Measurements from ENCODE around the gene SPARCL1. TPM values are rescaled to one million over a fixed set of nuclear protein-coding genes. Genes with fewer than 3 reads are reported as not detected.

Gene SPARCL1
- total and polyA plus RNA-seq, 2 experiments from 2014 or later = 1.5 to 2.4 TPM

GRCh38 chr4:87458913-87459312, 70.3 kb downstream of the SPARCL1 start (continued):
- no peak for TF ChIP-seq ZNF462 (CRISPR knock-in tag; IDR thresholded peaks at IDR 0.05)
- TF ChIP-seq, protein P1, sequence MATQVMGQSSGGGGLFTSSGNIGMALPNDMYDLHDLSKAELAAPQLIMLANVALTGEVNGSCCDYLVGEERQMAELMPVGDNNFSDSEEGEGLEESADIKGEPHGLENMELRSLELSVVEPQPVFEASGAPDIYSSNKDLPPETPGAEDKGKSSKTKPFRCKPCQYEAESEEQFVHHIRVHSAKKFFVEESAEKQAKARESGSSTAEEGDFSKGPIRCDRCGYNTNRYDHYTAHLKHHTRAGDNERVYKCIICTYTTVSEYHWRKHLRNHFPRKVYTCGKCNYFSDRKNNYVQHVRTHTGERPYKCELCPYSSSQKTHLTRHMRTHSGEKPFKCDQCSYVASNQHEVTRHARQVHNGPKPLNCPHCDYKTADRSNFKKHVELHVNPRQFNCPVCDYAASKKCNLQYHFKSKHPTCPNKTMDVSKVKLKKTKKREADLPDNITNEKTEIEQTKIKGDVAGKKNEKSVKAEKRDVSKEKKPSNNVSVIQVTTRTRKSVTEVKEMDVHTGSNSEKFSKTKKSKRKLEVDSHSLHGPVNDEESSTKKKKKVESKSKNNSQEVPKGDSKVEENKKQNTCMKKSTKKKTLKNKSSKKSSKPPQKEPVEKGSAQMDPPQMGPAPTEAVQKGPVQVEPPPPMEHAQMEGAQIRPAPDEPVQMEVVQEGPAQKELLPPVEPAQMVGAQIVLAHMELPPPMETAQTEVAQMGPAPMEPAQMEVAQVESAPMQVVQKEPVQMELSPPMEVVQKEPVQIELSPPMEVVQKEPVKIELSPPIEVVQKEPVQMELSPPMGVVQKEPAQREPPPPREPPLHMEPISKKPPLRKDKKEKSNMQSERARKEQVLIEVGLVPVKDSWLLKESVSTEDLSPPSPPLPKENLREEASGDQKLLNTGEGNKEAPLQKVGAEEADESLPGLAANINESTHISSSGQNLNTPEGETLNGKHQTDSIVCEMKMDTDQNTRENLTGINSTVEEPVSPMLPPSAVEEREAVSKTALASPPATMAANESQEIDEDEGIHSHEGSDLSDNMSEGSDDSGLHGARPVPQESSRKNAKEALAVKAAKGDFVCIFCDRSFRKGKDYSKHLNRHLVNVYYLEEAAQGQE (IDR thresholded peaks at IDR 0.05; ENCODE audit: unreplicated experiment) = no peak
- TF ChIP-seq CTCF (conservative IDR thresholded peaks at IDR 0.05; ENCODE audit: low read depth in 2 of 2) = no peak
- TF ChIP-seq EZH2 (IDR thresholded peaks at IDR 0.05; ENCODE audit: low read depth, unreplicated experiment) = no peak
